Hepatocyte (in vitro differentiated cells): Measurements from ENCODE around the gene PGP. TPM values are rescaled to one million over a fixed set of nuclear protein-coding genes. Genes with fewer than 3 reads are reported as not detected.

Experiments used
- DNase-seq: peaks from one replicate; pipeline ENCODE4 v3.0.0-alpha.2; 2016; ENCODE audit warnings: low spot score
- H2AFZ ChIP-seq: fragments of 200-600 bp; sonication (generic); 2 replicates; pipeline ENCODE4 v1.6.0; 2016; ENCODE audit warnings: antibody characterized with exemption, mild to moderate bottlenecking
- H3K27ac ChIP-seq: fragments of 200-600 bp; sonication (generic); 2 replicates; pipeline ENCODE4 v1.5.1; 2016; ENCODE audit warnings: mild to moderate bottlenecking
- H3K27me3 ChIP-seq: fragments of 200-600 bp; sonication (generic); 2 replicates; pipeline ENCODE4 v1.6.1; 2016
- H3K36me3 ChIP-seq: fragments of 200-600 bp; sonication (generic); replicated peaks from 2 replicates; pipeline ENCODE4 v1.5.1; 2016; ENCODE audit warnings: low read depth; ENCODE audit not compliant: insufficient read depth
- H3K4me1 ChIP-seq: fragments of 200-600 bp; sonication (generic); 2 replicates; pipeline ENCODE4 v1.5.1; 2016; ENCODE audit warnings: mild to moderate bottlenecking, moderate library complexity; ENCODE audit not compliant: insufficient read depth
- H3K4me2 ChIP-seq: fragments of 200-600 bp; sonication (generic); 2 replicates; pipeline ENCODE4 v1.6.0; 2016
- H3K4me3 ChIP-seq: fragments of 200-600 bp; sonication (generic); 2 replicates; pipeline ENCODE4 v1.5.1; 2016; ENCODE audit warnings: mild to moderate bottlenecking
- H3K79me2 ChIP-seq: fragments of 200-600 bp; sonication (generic); 2 replicates; pipeline ENCODE4 v1.6.0; 2017; ENCODE audit warnings: mild to moderate bottlenecking
- H3K9me2 ChIP-seq: fragments of 200-600 bp; sonication (generic); replicated peaks from 2 replicates; pipeline ENCODE4 v1.6.0; 2017; ENCODE audit warnings: mild to moderate bottlenecking; ENCODE audit not compliant: insufficient read depth
- H3K9me3 ChIP-seq: fragments of 200-600 bp; sonication (generic); 2 replicates; pipeline ENCODE4 v1.5.1; 2016; ENCODE audit warnings: low read depth, mild to moderate bottlenecking
- H4K20me1 ChIP-seq: fragments of 200-600 bp; sonication (generic); 2 replicates; pipeline ENCODE4 v1.6.0; 2016; ENCODE audit warnings: mild to moderate bottlenecking; ENCODE audit not compliant: insufficient read depth, poor library complexity, severe bottlenecking
- CTCF ChIP-seq: fragments of 200-600 bp; sonication (generic); IDR thresholded peaks from 2 replicates; pipeline ENCODE4 v1.5.1; 2016; ENCODE audit warnings: antibody characterized with exemption, mild to moderate bottlenecking; ENCODE audit not compliant: poor library complexity
- EZH2 ChIP-seq: fragments of 200-600 bp; sonication (generic); IDR thresholded peaks from 2 replicates; pipeline ENCODE4 v1.6.1; 2016; ENCODE audit warnings: antibody characterized with exemption, mild to moderate bottlenecking, borderline replicate concordance
- EZH2phosphoT487 ChIP-seq: fragments of 200-600 bp; sonication (generic); IDR thresholded peaks from one replicate; pipeline ENCODE4 v1.6.1; 2018; ENCODE audit warnings: antibody characterized with exemption, mild to moderate bottlenecking, low read depth, moderate library complexity; ENCODE audit not compliant: unreplicated experiment, severe bottlenecking
- WGBS: methylation state at CpG from one replicate; pipeline ENCODE4 v1.1.6; 2016; ENCODE audit warnings: low lambda C conversion rate; ENCODE audit errors: missing lambda C conversion rate; 5-methylcytosine and 5-hydroxymethylcytosine counted together
- polyA plus RNA-seq: library from polyadenylated mRNA; unstranded; fragments of >200 nt; fragmentation: Nextera tagmentation; extraction: Ambion mirVana; gene quantifications from 2 replicates; pipeline ENCODE4 v1.2.1, GENCODE V29; 2016
- total RNA-seq: library from RNA; depleted of rRNA; stranded (reverse); fragments of >200 nt; gene quantifications from 2 replicates; pipeline ENCODE4 v1.2.3, GENCODE V29; 2014

PGP gene
- total and polyA plus RNA-seq, 2 experiments from 2014 or later: 20.6 to 38.0 TPM

GRCh38 chr16:2229632-2230250, 15.1 kb upstream of the PGP start:
- H3K9me3 ChIP-seq: no peaks in the 10 kb centered on the region
- peaks cover 8% of the 10 kb centered on the region for H3K4me1 ChIP-seq
- H3K36me3 ChIP-seq: no peaks in the 10 kb centered on the region

DNA sequence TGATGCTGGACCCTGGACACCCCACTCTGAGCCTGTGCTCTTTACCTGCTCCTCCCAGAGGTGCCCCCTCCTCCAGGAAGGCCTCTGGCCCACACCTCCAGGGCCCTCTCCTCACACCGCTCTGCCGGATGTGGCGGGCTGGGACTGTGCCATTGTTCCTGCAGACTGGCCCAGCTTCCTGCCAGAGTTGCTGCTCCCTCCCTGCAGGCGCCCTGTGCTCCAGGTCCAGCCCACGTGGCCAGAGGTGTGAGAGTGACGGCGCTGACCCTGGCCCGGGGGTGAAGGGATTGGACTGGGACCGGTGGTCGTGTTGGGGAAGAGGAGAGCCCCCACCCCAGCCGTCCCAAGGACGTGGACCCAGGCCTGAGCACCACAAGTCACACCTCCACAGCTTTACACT, 14.5 kb upstream of the PGP start:
- H3K9me3 ChIP-seq: no peaks in the 10 kb centered on the region
- peaks cover 17% of the 10 kb centered on the region for H4K20me1 ChIP-seq
- peaks cover 13% of the 10 kb centered on the region for H3K4me1 ChIP-seq
- WGBS: 96% methylated on average over 12 of the region's 12 CpGs
- DNase-seq: no peak
- H3K36me3 ChIP-seq: no peaks in the 10 kb centered on the region
- no peak overlapping the region for H3K4me2 ChIP-seq
- H2AFZ ChIP-seq: no peak overlapping the region
- TF ChIP-seq EZH2 (no peak), EZH2phosphoT487 (no peak), CTCF (no peak)
- peaks cover 40% of the 10 kb centered on the region for H3K79me2 ChIP-seq
- no peak overlapping the region for H3K27ac ChIP-seq
- no peaks in the 10 kb centered on the region for H3K9me2 ChIP-seq
- no peak overlapping the region for H3K4me3 ChIP-seq
- H3K27me3 ChIP-seq: no peaks in the 10 kb centered on the region

More at GRCh38 chr16:2229632-2230250, 15.1 kb upstream of the PGP start:
- H3K9me2 ChIP-seq: no peaks in the 10 kb centered on the region
- TF ChIP-seq CTCF: no peak
- TF ChIP-seq EZH2: no peak
- TF ChIP-seq EZH2phosphoT487: no peak
- 97% methylated on average over 23 of the region's 23 CpGs for WGBS
- H3K79me2 ChIP-seq: peaks cover 33% of the 10 kb centered on the region
- no peak overlapping the region for H2AFZ ChIP-seq
- H3K4me3 ChIP-seq: no peak overlapping the region
- peaks cover 11% of the 10 kb centered on the region for H4K20me1 ChIP-seq
- no peak overlapping the region for H3K27ac ChIP-seq
- H3K27me3 ChIP-seq: no peaks in the 10 kb centered on the region
- DNase-seq: no peak
- no peak overlapping the region for H3K4me2 ChIP-seq

DNA sequence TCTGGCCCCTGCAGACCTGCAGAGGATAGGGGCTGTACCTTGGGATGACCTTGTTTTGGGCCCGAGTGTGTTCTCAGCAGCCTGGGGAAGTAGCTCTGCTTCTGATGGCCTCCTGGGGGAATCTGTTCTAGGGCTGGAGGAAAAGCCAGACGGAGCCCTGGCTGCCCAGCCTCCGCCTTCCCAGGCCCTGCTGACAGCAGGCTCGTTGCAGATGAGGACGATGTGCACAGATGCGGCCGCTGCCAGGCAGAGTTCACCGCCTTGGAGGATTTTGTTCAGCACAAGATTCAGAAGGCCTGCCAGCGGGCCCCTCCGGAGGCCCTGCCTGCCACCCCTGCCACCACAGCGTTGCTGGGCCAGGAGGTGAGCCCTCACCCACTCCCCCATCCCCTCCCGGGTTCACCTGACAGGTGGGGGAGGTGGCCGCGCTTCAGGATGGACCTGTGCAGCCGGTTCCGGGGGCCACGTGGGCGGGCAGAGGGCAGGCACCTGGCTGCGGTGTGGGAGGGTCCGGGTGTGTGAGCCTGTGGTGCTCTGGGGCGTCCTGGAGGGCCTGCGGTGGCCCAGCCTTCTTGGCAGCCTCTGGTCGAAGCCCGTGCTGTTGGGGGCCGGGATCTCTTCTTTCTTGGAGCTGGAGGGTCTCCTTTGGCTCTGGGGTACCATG, 13.7 kb upstream of the PGP start:
- no peak for DNase-seq
- Histone ChIP-seq H3K9me2 (no peaks in the 10 kb centered on the region), H3K4me3 (no peak overlapping the region), H4K20me1 (peaks cover 17% of the 10 kb centered on the region), H3K79me2 (peaks cover 40% of the 10 kb centered on the region), H3K9me3 (no peaks in the 10 kb centered on the region), H3K27ac (no peak overlapping the region), H3K4me1 (peaks cover 13% of the 10 kb centered on the region), H3K4me2 (no peak overlapping the region), H2AFZ (no peak overlapping the region), H3K27me3 (no peaks in the 10 kb centered on the region), H3K36me3 (no peaks in the 10 kb centered on the region)
- WGBS: 86% methylated on average over 20 of the region's 25 CpGs
- TF ChIP-seq EZH2phosphoT487: no peak
- TF ChIP-seq CTCF: no peak
- no peak for TF ChIP-seq EZH2
